BJ (cell line): ENCODE data around the gene CYP46A1. TPM values are rescaled to one million over a fixed set of nuclear protein-coding genes. Genes with fewer than 3 reads are reported as not detected.

Experiments used
- CTCF ChIA-PET: fragments of 350-600 bp; formaldehyde crosslinking; extraction: SDS; loops from one replicate; lab custom pipeline; 2021; ENCODE audit warnings: antibody characterized with exemption, inconsistent platforms; lab: Yijun Ruan, JAX
- POLR2A ChIA-PET: fragments of 300-600 bp; sonication (Branson Sonifier 250); formaldehyde crosslinking; extraction: SDS; loops from one replicate; lab custom pipeline; 2021; ENCODE audit warnings: antibody characterized with exemption; lab: Charles Lee
- DNase-seq: peaks from one replicate; pipeline ENCODE4 v3.0.0-alpha.2; 2011; ENCODE audit warnings: low read depth
- H3K27me3 ChIP-seq: 2 replicates; pipeline ENCODE4 v1.6.0; 2011; ENCODE audit warnings: low read length; ENCODE audit not compliant: control insufficient read depth, insufficient read depth
- H3K36me3 ChIP-seq: 2 replicates; pipeline ENCODE4 v1.5.1; 2011; ENCODE audit warnings: low read length; ENCODE audit not compliant: control insufficient read depth, insufficient read depth
- H3K4me3 ChIP-seq: 2 replicates; pipeline ENCODE4 v1.5.1; 2011; ENCODE audit warnings: low read depth, mild to moderate bottlenecking, control low read depth, low read length
- polyA plus RNA-seq: library from polyadenylated mRNA; depleted of rRNA; stranded (reverse); fragments of >200 nt; gene quantifications from 2 replicates; pipeline ENCODE4 v1.2.3, GENCODE V29; 2011
- TF ChIP-seq, protein P1 (sequence below): IDR thresholded peaks from 2 replicates; pipeline ENCODE4 v1.5.1; 2011; ENCODE audit warnings: low read depth, mild to moderate bottlenecking, control low read depth, inconsistent platforms, low read length, moderate library complexity; ENCODE audit not compliant: insufficient read depth

Gene CYP46A1
- polyA plus RNA-seq, 1 experiment, result 0.06 TPM

DNA sequence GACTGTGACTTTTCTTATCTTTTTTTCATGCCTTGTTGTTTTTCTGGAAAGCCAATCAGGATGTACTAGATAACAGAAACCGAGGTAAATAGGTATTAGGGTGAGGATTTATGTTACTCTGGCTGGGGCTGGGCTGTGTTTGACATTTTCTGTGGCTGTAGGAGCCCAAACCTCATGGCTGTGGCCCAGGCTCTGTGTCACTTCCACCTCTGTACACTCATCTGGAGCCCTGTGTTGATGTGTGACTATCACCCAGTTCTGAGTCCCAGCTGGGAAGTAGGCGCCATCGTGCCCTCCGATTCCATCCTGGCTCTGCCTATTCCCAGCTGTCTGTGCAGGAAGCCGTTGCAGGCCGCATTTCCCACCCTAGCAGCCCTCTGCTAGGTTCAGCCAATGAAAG lies 40.8 kb upstream of the CYP46A1 start:
- CTCF ChIA-PET, result interaction anchor here (0.6 to 1.1 kb wide), 3 partner anchors 15 to 120 kb away, joined by 3 to 4 read pairs (median 4); no protein-coding TSS in a partner anchor
- POLR2A ChIA-PET, result no interaction called here
- no peaks in the 10 kb centered on the region for H3K36me3 ChIP-seq
- TF ChIP-seq, protein P1, sequence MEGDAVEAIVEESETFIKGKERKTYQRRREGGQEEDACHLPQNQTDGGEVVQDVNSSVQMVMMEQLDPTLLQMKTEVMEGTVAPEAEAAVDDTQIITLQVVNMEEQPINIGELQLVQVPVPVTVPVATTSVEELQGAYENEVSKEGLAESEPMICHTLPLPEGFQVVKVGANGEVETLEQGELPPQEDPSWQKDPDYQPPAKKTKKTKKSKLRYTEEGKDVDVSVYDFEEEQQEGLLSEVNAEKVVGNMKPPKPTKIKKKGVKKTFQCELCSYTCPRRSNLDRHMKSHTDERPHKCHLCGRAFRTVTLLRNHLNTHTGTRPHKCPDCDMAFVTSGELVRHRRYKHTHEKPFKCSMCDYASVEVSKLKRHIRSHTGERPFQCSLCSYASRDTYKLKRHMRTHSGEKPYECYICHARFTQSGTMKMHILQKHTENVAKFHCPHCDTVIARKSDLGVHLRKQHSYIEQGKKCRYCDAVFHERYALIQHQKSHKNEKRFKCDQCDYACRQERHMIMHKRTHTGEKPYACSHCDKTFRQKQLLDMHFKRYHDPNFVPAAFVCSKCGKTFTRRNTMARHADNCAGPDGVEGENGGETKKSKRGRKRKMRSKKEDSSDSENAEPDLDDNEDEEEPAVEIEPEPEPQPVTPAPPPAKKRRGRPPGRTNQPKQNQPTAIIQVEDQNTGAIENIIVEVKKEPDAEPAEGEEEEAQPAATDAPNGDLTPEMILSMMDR, result no peak
- no peaks in the 10 kb centered on the region for H3K27me3 ChIP-seq
- DNase-seq, result no peak
- no peak overlapping the region for H3K4me3 ChIP-seq

DNA sequence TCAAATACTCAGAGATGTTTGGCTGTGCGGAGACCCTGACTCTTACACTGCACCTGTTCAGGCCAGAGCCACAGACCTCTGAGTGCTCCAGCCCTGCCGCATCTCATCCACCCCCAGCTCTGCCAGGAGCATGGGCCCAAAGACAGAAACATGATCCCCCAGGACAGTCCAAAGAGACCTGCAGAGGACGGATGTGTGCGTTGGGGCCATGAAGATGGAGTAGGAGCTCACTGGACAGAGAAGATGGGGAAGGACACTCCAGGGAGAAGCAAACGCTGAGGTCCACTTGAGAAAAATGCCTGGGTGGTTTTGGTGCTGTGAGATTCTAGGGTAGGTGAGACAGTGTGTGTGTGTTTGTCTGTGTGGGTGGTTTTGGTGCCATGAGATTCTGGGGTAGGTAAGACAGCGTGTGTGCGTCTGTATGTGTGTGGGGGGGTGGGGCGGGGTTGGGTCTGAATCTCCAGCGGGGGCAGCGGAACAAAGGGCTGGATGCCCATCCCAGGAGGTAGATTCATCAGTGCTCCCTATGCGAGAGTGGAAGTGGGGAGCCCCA lies 40.0 kb upstream of the CYP46A1 start:
- POLR2A ChIA-PET, result no interaction called here
- TF ChIP-seq, protein P1, result no peak
- no peak overlapping the region for H3K4me3 ChIP-seq
- no peak for DNase-seq
- no peaks in the 10 kb centered on the region for H3K36me3 ChIP-seq
- CTCF ChIA-PET, result interaction anchor here (1.0 to 1.1 kb wide), 2 partner anchors 16 to 121 kb away, joined by 3 to 4 read pairs; no protein-coding TSS in a partner anchor
- no peaks in the 10 kb centered on the region for H3K27me3 ChIP-seq

DNA sequence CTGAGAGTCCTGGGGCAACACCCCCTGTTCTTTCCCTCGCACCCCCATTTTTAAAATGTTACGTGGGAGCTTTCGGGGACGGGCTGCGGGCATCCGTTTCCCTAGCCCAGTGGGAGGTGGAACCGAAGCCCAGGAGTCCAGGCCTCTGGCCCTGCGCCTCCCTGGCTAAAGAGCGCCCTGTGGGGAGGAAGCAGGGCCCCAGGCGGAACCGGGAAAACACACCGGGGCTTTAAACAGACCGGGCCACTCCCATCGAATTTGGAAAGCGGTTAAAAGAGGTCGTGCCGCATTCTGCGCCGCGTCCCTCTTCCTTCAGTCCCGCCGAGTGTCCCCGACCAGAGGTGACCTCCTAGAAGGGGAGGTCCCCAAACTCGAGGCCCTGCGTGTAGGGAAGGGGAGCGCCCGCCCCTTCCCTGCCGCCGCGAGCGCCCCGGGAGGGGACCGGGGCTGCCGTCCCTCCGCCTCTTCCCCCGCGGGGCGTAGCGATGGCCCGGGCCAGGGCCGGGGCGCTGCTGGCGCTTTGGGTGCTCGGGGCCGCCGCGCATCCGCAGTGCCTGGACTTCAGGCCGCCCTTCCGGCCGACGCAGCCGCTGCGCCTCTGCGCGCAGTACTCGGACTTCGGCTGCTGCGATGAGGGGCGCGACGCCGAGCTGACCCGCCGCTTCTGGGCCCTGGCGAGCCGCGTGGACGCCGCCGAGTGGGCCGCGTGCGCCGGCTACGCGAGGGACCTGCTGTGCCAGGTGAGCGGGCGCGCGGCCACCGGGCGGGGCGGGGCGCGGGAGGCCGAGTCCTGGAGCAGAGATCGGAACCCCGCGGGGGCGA lies 39.2 kb upstream of the CYP46A1 start, which contains the start of gene HHIPL1:
Gene HHIPL1, plus strand, starts transcription at position 407 of the 822 bp plus-strand sequence. Its CDS starts 79 bp downstream, at position 486.
- H3K27me3 ChIP-seq, result no peaks in the 10 kb centered on the region
- H3K36me3 ChIP-seq, result no peaks in the 10 kb centered on the region
- TF ChIP-seq, protein P1, result no peak
- no peak for DNase-seq
- ChIA-PET CTCF (no interaction called here), POLR2A (no interaction called here)
- H3K4me3 ChIP-seq, result peak within 1 kb of the TSS; percentile 33

DNA sequence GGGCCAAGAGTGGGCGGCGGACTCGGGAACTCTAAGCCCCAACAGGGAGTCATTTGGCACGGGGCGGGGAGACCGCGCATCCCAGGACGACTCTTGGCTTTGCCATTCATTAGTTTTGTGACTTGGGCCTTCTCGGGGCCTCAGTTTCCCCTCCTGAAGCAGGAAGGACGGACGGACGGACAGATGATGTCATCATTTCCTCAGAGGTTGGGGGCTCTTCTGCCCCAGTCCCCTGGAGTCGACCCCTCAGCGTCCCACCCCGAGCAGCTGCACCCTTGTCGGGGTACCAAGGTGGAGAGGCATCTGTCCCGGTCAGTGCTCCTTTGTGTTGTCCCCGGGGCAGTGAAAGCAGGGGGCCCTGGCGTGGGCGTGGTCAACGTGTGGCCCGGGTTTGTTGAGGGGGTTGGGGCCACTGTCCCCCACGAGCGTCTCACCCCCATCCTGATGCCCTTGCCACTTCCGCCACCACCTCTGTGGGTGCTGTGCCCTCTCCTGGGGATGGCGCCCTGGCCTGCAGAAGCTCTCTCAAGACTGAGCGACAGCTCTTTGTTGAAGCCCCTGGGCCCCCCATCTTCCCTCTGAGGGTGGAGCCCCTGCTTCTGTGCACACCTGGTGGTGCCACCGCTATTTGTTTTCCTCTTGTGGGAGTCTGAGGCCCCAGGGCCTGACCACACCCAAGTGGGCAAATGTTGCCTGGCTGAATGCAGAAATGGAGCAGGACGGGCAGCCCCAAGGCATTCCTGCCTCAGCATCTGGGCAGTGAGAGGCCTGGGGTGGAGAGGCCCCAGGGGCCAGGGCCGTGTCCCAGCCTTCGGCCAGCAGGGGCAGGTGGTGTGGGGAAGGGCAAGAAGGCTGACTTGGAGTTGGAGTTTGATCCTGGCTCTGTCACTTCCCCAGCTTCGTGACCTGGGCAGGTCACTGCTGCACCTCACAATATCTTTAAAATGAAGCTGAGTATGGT lies 38.3 kb upstream of the CYP46A1 start:
- Histone ChIP-seq H3K4me3 (peak overlapping the region; percentile 33), H3K27me3 (no peaks in the 10 kb centered on the region), H3K36me3 (no peaks in the 10 kb centered on the region)
- ChIA-PET CTCF (interaction anchor here (0.8 kb wide), 1 partner anchor 30 kb away, joined by 4 read pairs; no protein-coding TSS in a partner anchor), POLR2A (no interaction called here)
- TF ChIP-seq, protein P1, result no peak
- no peak for DNase-seq
